ENCODE data around the gene IGF2BP1. TPM values are rescaled to one million over a fixed set of nuclear protein-coding genes. Genes with fewer than 3 reads are reported as not detected.

The IGF2BP1 gene
- total and polyA plus RNA-seq, 3 donors from 2014 or later, result 10.4 to 19.9 (median 19.3) TPM

DNA sequence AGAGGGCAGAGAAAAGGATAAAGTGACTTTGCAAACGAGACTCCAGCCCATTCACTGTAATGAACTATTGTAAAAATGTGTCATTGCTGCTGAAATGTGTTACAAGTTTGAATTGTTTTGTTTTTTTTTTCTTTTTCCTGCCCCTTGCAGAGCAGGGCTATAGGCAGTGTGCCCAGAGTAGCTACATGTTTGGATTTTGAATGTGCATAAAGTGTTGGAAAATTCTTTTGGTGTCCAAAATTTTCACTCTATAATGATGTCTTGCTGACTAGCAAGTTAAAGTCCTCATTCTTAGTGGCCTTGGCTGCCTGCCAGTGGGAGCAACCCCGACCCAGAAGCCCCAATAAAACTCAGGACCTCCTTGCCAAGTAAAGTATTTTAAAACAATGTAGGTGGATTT lies 66.5 kb downstream of the IGF2BP1 start:
- peaks cover 10% of the 10 kb centered on the region for H3K4me1 ChIP-seq
- no peak overlapping the region for H3K27ac ChIP-seq
- H3K4me3 ChIP-seq, result no peak overlapping the region
- H3K27me3 ChIP-seq, result no peaks in the 10 kb centered on the region
- no peaks in the 10 kb centered on the region for H3K9me3 ChIP-seq
- TF ChIP-seq, protein P1, sequence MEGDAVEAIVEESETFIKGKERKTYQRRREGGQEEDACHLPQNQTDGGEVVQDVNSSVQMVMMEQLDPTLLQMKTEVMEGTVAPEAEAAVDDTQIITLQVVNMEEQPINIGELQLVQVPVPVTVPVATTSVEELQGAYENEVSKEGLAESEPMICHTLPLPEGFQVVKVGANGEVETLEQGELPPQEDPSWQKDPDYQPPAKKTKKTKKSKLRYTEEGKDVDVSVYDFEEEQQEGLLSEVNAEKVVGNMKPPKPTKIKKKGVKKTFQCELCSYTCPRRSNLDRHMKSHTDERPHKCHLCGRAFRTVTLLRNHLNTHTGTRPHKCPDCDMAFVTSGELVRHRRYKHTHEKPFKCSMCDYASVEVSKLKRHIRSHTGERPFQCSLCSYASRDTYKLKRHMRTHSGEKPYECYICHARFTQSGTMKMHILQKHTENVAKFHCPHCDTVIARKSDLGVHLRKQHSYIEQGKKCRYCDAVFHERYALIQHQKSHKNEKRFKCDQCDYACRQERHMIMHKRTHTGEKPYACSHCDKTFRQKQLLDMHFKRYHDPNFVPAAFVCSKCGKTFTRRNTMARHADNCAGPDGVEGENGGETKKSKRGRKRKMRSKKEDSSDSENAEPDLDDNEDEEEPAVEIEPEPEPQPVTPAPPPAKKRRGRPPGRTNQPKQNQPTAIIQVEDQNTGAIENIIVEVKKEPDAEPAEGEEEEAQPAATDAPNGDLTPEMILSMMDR (IDR thresholded peaks at IDR 0.05), result no peak
- TF ChIP-seq POLR2A (IDR thresholded peaks at IDR 0.05), result no peak
- no peaks in the 10 kb centered on the region for H3K36me3 ChIP-seq (ENCODE audit: low read depth, missing control alignments)
- intact Hi-C loops (cut with DNase I; ENCODE audit: low total_unique reads), result no loop called here
- whole genome bisulfite sequencing, 2 donors, result 3 to 10% methylated on average over 2 of the region's 2 CpGs
- DNase-seq, result no peak

DNA sequence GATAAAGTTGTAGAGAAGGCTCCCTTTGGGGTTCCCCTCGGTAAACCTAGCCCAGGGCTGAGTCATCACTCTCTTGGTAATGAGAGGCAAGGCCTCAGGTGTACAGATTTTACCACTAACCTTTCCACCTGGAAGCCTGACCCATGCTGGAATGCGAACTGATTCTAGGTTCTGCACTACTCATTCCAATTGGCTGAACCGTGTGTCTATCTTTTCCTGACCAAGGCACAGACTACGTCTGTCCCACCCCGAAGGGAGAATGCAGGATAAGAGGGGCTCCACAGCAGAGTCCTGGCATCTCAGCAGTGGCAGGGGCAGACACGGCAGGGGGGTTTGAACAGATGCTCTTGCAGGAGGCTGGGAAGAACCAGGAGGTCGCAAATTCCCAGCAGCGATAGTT lies 70.0 kb downstream of the IGF2BP1 start:
- Histone ChIP-seq H3K36me3 (ENCODE audit: low read depth, missing control alignments) (no peaks in the 10 kb centered on the region), H3K27ac (no peak overlapping the region), H3K27me3 (no peaks in the 10 kb centered on the region), H3K4me1 (peaks cover 10% of the 10 kb centered on the region), H3K4me3 (no peak overlapping the region), H3K9me3 (no peaks in the 10 kb centered on the region)
- TF ChIP-seq, protein P1 (IDR thresholded peaks at IDR 0.05), result no peak
- TF ChIP-seq POLR2A (IDR thresholded peaks at IDR 0.05), result no peak
- DNase-seq, result no peak
- intact Hi-C loops (cut with DNase I; ENCODE audit: low total_unique reads), result no loop called here
- WGBS, 2 donors, result 83 to 84% methylated on average over 8 of the region's 8 CpGs

DNA sequence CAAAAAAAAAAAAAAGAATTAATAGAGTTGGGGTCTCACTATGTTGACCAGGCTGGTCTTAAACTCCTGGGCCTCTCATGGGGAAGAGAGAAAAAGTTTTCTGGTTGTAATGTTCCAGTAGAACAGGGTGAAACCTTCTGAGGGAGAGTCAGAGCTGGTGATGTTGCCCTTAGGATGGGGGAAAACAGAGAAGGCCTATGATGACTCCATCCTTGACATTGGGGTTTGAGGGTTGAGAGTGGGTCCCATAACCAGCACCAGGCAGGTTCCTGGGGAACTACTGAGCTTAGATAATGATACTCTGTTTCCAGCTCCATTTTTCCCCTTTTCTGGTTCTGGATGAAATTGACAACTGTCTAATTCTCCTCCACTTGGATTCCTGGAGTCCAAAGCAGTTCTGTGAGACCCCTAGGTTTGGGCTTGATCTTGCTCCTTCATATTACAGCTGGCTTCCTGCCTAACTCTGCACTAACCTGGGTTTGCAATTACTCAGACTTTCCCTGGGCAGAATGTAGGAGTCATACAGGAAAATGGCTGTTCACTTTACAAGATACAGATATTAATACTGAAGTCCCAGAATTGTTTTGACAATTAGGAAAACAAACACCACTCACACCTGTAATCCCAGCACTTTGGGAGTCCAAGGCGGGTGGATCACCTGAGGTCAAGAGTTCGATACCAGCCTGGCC lies 72.5 kb downstream of the IGF2BP1 start:
- Histone ChIP-seq H3K4me3 (no peak overlapping the region), H3K4me1 (no peaks in the 10 kb centered on the region), H3K9me3 (no peaks in the 10 kb centered on the region), H3K27ac (no peak overlapping the region), H3K36me3 (ENCODE audit: low read depth, missing control alignments) (no peaks in the 10 kb centered on the region), H3K27me3 (no peaks in the 10 kb centered on the region)
- TF ChIP-seq, protein P1 (IDR thresholded peaks at IDR 0.05), result no peak
- no peak for TF ChIP-seq POLR2A (IDR thresholded peaks at IDR 0.05)
- WGBS, 2 donors, result 91 to 100% methylated on average over 2 of the region's 2 CpGs
- intact Hi-C loops (cut with DNase I; ENCODE audit: low total_unique reads), result no loop called here
- no peak for DNase-seq

DNA sequence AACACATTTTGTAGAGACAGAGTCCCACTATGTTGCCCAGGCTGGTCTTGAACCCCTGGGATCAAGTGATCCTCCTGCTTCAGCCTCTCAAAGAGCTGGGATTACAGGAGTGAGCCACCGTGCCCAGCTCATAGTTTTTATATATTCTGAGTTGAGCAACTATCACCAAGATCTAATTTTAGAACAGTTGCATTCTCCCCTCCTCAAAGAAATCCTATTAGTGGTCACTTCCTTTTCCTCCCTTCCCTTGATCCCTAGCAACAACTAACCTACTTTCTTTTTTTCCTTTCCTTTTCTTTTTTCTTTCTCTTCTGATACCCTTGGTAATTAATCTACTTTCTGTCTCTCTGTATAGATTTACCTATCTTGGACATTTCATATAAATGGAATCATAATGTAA lies 73.9 kb downstream of the IGF2BP1 start:
- WGBS, 2 donors, result 60 to 81% methylated on average over 1 of the region's 1 CpG
- H3K27me3 ChIP-seq, result no peaks in the 10 kb centered on the region
- TF ChIP-seq, protein P1 (IDR thresholded peaks at IDR 0.05), result no peak
- TF ChIP-seq POLR2A (IDR thresholded peaks at IDR 0.05), result no peak
- no peak overlapping the region for H3K4me3 ChIP-seq
- H3K4me1 ChIP-seq, result no peaks in the 10 kb centered on the region
- H3K27ac ChIP-seq, result no peak overlapping the region
- H3K36me3 ChIP-seq (ENCODE audit: low read depth, missing control alignments), result no peaks in the 10 kb centered on the region
- no peak for DNase-seq
- intact Hi-C loops (cut with DNase I; ENCODE audit: low total_unique reads), result no loop called here
- no peaks in the 10 kb centered on the region for H3K9me3 ChIP-seq

Data from testis (tissue), 3 donors.